Memory B cell (primary cell): ENCODE measurements around the gene LIPT1.
"Not testable (repeated sequence)": the region's sequence is repeated elsewhere in the genome, so short reads cannot be mapped to it uniquely, and the experiment has no call there.

Experiments used
- ATAC-seq: fragments of 150-1000 bp; cut with Tn5 transposase; 2 replicates; pipeline ENCODE4 v1.10.0; 2021; ENCODE audit warnings: low read depth, mild to moderate bottlenecking, moderate library complexity
- DNase-seq, 2 donors: peaks; one replicate each; pipeline ENCODE4 v3.0.0; 2022; ENCODE audit warnings: low spot score in 2 of 2
- H3K27ac Mint-ChIP-seq: one replicate; pipeline ENCODE4 v1.8.0; 2022; ENCODE audit warnings: mild to moderate bottlenecking, moderate library complexity, mixed read lengths
- H3K27me3 Mint-ChIP-seq: one replicate; pipeline ENCODE4 v1.8.0; 2022; ENCODE audit warnings: mixed read lengths
- H3K36me3 Mint-ChIP-seq: one replicate; pipeline ENCODE4 v1.8.0; 2022; ENCODE audit warnings: mild to moderate bottlenecking, mixed read lengths
- H3K4me1 Mint-ChIP-seq: one replicate; pipeline ENCODE4 v1.8.0; 2022; ENCODE audit warnings: mixed read lengths
- H3K4me3 Mint-ChIP-seq: one replicate; pipeline ENCODE4 v1.8.0; 2022; ENCODE audit warnings: mild to moderate bottlenecking, moderate library complexity, mixed read lengths
- H3K9me3 Mint-ChIP-seq: one replicate; pipeline ENCODE4 v1.8.0; 2022; ENCODE audit warnings: mixed read lengths

The LIPT1 gene

DNA sequence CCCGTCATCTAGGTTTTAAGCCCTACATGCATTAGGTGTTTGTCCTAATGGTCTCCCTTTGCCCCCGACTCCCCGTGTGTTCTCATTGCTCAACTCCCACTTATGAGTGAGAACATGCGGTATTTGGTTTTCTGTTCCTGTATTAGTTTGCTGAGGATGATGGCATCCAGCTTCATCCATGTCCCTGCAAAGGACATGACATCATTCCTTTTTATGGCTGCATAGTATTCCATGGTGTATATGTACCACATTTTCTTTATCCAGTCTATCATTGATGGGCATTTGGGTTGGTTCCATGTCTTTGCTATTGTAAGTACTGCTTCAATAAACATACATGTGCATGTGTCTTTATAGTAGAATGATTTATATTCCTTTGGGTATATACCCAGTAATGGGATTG lies 37.6 kb downstream of the LIPT1 start:
- H3K9me3 Mint-ChIP-seq, H3K27ac Mint-ChIP-seq, H3K27me3 Mint-ChIP-seq, DNase-seq, H3K4me1 Mint-ChIP-seq, ATAC-seq, H3K4me3 Mint-ChIP-seq: not testable (repeated sequence)
- peaks cover 41% of the 10 kb centered on the region for H3K36me3 Mint-ChIP-seq

GRCh38 chr2:99198103-99198841 lies 43.5 kb downstream of the LIPT1 start:
- Mint-ChIP-seq H3K36me3 (peaks cover 19% of the 10 kb centered on the region), H3K9me3 (no peaks in the 10 kb centered on the region), H3K4me1 (peaks cover 2% of the 10 kb centered on the region), H3K27me3 (no peaks in the 10 kb centered on the region), H3K27ac (no peak overlapping the region), H3K4me3 (no peak overlapping the region)
- no peak for DNase-seq
- no peak for ATAC-seq

DNA sequence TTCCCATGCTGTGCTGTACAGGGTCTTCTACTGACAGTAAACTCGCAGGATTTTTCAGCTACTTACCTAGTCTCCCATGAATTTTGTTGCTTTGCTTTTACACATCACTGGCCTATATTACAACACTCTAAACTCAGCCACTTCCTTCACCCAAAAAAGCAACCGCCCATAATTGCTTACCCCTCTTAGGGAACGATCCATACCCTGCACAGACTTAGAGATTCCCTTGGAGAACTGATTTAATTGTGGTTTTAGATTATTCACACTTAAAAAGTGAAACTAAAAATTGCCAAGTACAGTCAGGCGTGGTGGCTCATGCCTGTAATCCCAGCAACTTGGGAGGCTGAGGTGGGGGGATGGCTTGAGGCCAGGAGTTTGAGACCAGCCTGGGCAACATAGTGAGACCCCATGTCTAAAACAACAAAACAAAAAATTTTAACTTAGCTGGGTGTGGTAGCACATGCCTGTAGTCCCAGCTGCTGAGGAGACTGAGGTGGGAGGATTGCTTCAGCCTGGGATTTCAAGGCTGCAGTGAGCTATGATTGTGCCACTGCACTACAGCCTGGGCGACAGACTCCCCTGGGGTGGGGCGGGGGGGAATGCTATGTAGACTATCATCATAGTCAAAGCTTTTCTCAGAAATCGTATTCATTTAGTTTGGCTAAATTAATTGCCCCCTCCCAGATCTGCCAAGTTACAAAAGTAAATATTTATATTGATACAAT lies 45.5 kb downstream of the LIPT1 start:
- Mint-ChIP-seq H3K36me3 (peaks cover 15% of the 10 kb centered on the region), H3K4me3 (no peak overlapping the region), H3K9me3 (peaks cover 3% of the 10 kb centered on the region), H3K27ac (peak overlapping the region; percentile 43), H3K4me1 (peaks cover 2% of the 10 kb centered on the region), H3K27me3 (no peaks in the 10 kb centered on the region)
- DNase-seq: no peak
- ATAC-seq: no peak

GRCh38 chr2:99201959-99202678 lies 47.4 kb downstream of the LIPT1 start:
- no peak for DNase-seq
- peaks cover 10% of the 10 kb centered on the region for H3K9me3 Mint-ChIP-seq
- peaks cover 12% of the 10 kb centered on the region for H3K36me3 Mint-ChIP-seq
- peak overlapping the region; percentile 60 for H3K27ac Mint-ChIP-seq
- H3K4me3 Mint-ChIP-seq: no peak overlapping the region
- no peaks in the 10 kb centered on the region for H3K27me3 Mint-ChIP-seq
- H3K4me1 Mint-ChIP-seq: peaks cover 2% of the 10 kb centered on the region
- ATAC-seq: no peak

DNA sequence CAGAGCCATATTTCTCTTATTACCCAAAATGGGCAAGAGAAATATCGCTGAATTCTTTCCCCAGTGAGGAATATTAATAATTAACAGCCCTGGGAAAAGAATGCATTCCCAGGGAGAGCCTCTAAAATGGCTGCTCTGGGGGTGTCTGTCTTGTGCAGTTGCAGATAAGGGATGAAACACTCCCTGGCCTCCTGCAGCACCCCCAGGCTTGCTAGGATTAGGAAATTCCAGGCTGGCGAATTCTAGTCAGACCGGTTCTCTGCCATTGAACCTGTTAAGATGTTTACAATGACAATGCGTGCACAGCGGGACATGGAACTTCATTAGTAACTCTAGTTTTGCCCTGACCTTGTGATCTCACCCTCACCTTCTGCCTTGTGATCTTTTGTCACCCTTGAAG lies 50.7 kb downstream of the LIPT1 start:
- no peak for DNase-seq
- H3K4me3 Mint-ChIP-seq: no peak overlapping the region
- peaks cover 2% of the 10 kb centered on the region for H3K4me1 Mint-ChIP-seq
- H3K27me3 Mint-ChIP-seq: no peaks in the 10 kb centered on the region
- peaks cover 30% of the 10 kb centered on the region for H3K36me3 Mint-ChIP-seq
- no peak overlapping the region for H3K27ac Mint-ChIP-seq
- no peak for ATAC-seq
- peaks cover 14% of the 10 kb centered on the region for H3K9me3 Mint-ChIP-seq
